ENCODE data around the gene ZNF439. TPM values are rescaled to one million over a fixed set of nuclear protein-coding genes. Genes with fewer than 3 reads are reported as not detected.
"Not testable (repeated sequence)": the region's sequence is repeated elsewhere in the genome, so short reads cannot be mapped to it uniquely, and the experiment has no call there.

Gene ZNF439
- total RNA-seq, 1 donor from 2014 or later: 1.0 TPM

GRCh38 chr19:11814029-11814699 lies 34.4 kb upstream of the ZNF439 start, which contains the start of gene ZNF440:
TSS of gene ZNF440 (plus strand) at chr19:11814273. CDS start at chr19:11814448, 175 bp downstream.
- no peaks in the 10 kb centered on the region for H3K27me3 Mint-ChIP-seq (ENCODE audit: unreplicated experiment)
- H3K9me3 Mint-ChIP-seq (ENCODE audit: unreplicated experiment): peaks cover 4% of the 10 kb centered on the region
- H3K4me3 Mint-ChIP-seq (ENCODE audit: unreplicated experiment): peak within 1 kb of the TSS; percentile 92
- TF ChIP-seq CTCF (IDR thresholded peaks at IDR 0.05): no peak
- H3K4me1 Mint-ChIP-seq (ENCODE audit: unreplicated experiment): peaks cover 14% of the 10 kb centered on the region
- peak; percentile 97 for DNase-seq (ENCODE audit: extremely low spot score, unreplicated experiment)
- peaks cover 18% of the 10 kb centered on the region for H3K36me3 Mint-ChIP-seq (ENCODE audit: unreplicated experiment)
- H3K27ac Mint-ChIP-seq (ENCODE audit: unreplicated experiment): peak within 1 kb of the TSS; percentile 93

DNA sequence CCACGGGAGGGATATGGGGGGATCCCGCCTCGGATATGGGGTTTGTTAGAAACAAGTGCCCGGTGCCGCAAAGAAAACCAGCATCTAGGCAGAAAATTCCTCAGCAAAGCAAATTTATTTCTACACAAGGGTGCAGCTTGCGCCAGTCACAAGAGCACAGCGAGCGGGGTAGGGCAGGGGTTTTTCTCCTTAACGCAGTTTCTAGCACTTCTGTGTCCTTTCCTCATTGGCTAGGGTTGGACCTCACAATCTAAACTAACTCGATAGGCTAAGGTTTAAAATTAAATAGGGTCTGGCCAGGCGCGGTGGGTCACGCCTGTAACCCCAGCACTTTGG lies 33.9 kb upstream of the ZNF439 start:
- Mint-ChIP-seq H3K4me3 (ENCODE audit: unreplicated experiment) (peak overlapping the region; percentile 92), H3K9me3 (ENCODE audit: unreplicated experiment) (peaks cover 4% of the 10 kb centered on the region), H3K27ac (ENCODE audit: unreplicated experiment) (peak overlapping the region; percentile 73), H3K4me1 (ENCODE audit: unreplicated experiment) (peaks cover 14% of the 10 kb centered on the region), H3K36me3 (ENCODE audit: unreplicated experiment) (peaks cover 18% of the 10 kb centered on the region), H3K27me3 (ENCODE audit: unreplicated experiment) (no peaks in the 10 kb centered on the region)
- DNase-seq (ENCODE audit: extremely low spot score, unreplicated experiment): no peak
- TF ChIP-seq CTCF (IDR thresholded peaks at IDR 0.05): no peak

GRCh38 chr19:11821474-11822109 lies 26.9 kb upstream of the ZNF439 start:
- H3K4me3 Mint-ChIP-seq (ENCODE audit: unreplicated experiment): no peak overlapping the region
- H3K4me1 Mint-ChIP-seq (ENCODE audit: unreplicated experiment): no peaks in the 10 kb centered on the region
- H3K9me3 Mint-ChIP-seq (ENCODE audit: unreplicated experiment): peaks cover 13% of the 10 kb centered on the region
- peaks cover 39% of the 10 kb centered on the region for H3K36me3 Mint-ChIP-seq (ENCODE audit: unreplicated experiment)
- no peak overlapping the region for H3K27ac Mint-ChIP-seq (ENCODE audit: unreplicated experiment)
- H3K27me3 Mint-ChIP-seq (ENCODE audit: unreplicated experiment): no peaks in the 10 kb centered on the region
- no peak for DNase-seq (ENCODE audit: extremely low spot score, unreplicated experiment)
- TF ChIP-seq CTCF (IDR thresholded peaks at IDR 0.05): no peak

GRCh38 chr19:11828957-11829876 lies 19.3 kb upstream of the ZNF439 start:
- H3K4me1 Mint-ChIP-seq (ENCODE audit: unreplicated experiment); DNase-seq (ENCODE audit: extremely low spot score, unreplicated experiment); H3K4me3 Mint-ChIP-seq (ENCODE audit: unreplicated experiment); H3K27me3 Mint-ChIP-seq (ENCODE audit: unreplicated experiment); H3K27ac Mint-ChIP-seq (ENCODE audit: unreplicated experiment): not testable (repeated sequence)
- Mint-ChIP-seq H3K9me3 (ENCODE audit: unreplicated experiment) (peaks cover 34% of the 10 kb centered on the region), H3K36me3 (ENCODE audit: unreplicated experiment) (peaks cover 78% of the 10 kb centered on the region)

- peaks cover 40% of the 10 kb centered on the region for H3K9me3 Mint-ChIP-seq (ENCODE audit: unreplicated experiment)
- DNase-seq (ENCODE audit: extremely low spot score, unreplicated experiment): no peak
- no peaks in the 10 kb centered on the region for H3K4me1 Mint-ChIP-seq (ENCODE audit: unreplicated experiment)
- no peaks in the 10 kb centered on the region for H3K27me3 Mint-ChIP-seq (ENCODE audit: unreplicated experiment)
- no peak for TF ChIP-seq CTCF (IDR thresholded peaks at IDR 0.05)
- no peak overlapping the region for H3K4me3 Mint-ChIP-seq (ENCODE audit: unreplicated experiment)
- H3K36me3 Mint-ChIP-seq (ENCODE audit: unreplicated experiment): peaks cover 69% of the 10 kb centered on the region
- no peak overlapping the region for H3K27ac Mint-ChIP-seq (ENCODE audit: unreplicated experiment)
Measured at GRCh38 chr19:11832253-11832912, 16.1 kb upstream of the ZNF439 start.

All from osteocyte (in vitro differentiated cells).